DND-41 (cell line): ENCODE measurements around the gene CRYBG1.

Source experiments
- ATAC-seq: fragments of 200-7000 bp; cut with Tn5 transposase; 3 replicates; pipeline ENCODE4 v1.9.1; 2021; ENCODE audit warnings: low read depth; ENCODE audit not compliant: insufficient read depth
- DNase-seq: peaks from one replicate; pipeline ENCODE4 v3.0.0-alpha.2; 2020
- H2AFZ ChIP-seq: 2 replicates; pipeline ENCODE4 v1.6.0; 2012; ENCODE audit warnings: low read depth, low read length
- H3K27ac ChIP-seq: 2 replicates; pipeline ENCODE4 v1.5.1; 2012; ENCODE audit warnings: low read length, inconsistent platforms
- H3K27me3 ChIP-seq: fragments of 200-600 bp; sonication (generic); 2 replicates; pipeline ENCODE4 v1.6.0; 2012; ENCODE audit warnings: low read length, mild to moderate bottlenecking, inconsistent platforms; ENCODE audit not compliant: insufficient read depth, poor library complexity
- H3K36me3 ChIP-seq: 2 replicates; pipeline ENCODE4 v1.5.1; 2012; ENCODE audit warnings: low read length, inconsistent platforms; ENCODE audit not compliant: insufficient read depth
- H3K4me1 ChIP-seq: 2 replicates; pipeline ENCODE4 v1.5.1; 2012; ENCODE audit warnings: mild to moderate bottlenecking, low read length; ENCODE audit not compliant: insufficient read depth
- H3K4me2 ChIP-seq: 2 replicates; pipeline ENCODE4 v1.6.0; 2012; ENCODE audit warnings: mild to moderate bottlenecking, moderate library complexity, low read length, inconsistent platforms; ENCODE audit not compliant: insufficient read depth
- H3K4me3 ChIP-seq, 2 experiments: fragments of 200-600 bp in 1 of 2; shearing (Covaris generic) in 1 of 2; 2 replicates each; pipeline ENCODE4 v1.5.1; 2012 to 2016; ENCODE audit warnings: inconsistent platforms in 2 of 2, low read length in 2 of 2, mild to moderate bottlenecking in 2 of 2, low read depth in 1 of 2, moderate library complexity in 1 of 2
- H3K79me2 ChIP-seq: 2 replicates; pipeline ENCODE4 v1.6.0; 2012; ENCODE audit warnings: low read length, inconsistent platforms; ENCODE audit not compliant: insufficient read depth
- H3K9ac ChIP-seq: 2 replicates; pipeline ENCODE4 v1.6.0; 2012; ENCODE audit warnings: low read depth, mild to moderate bottlenecking, inconsistent platforms, low read length, moderate library complexity
- H3K9me3 ChIP-seq: 2 replicates; pipeline ENCODE4 v1.5.1; 2012; ENCODE audit warnings: low read length, moderate library complexity, mild to moderate bottlenecking, inconsistent platforms; ENCODE audit not compliant: insufficient read depth, severe bottlenecking
- H4K20me1 ChIP-seq: 2 replicates; pipeline ENCODE4 v1.6.0; 2012; ENCODE audit warnings: low read length; ENCODE audit not compliant: insufficient read depth
- CTCF ChIP-seq: IDR thresholded peaks from 2 replicates; pipeline ENCODE4 v1.5.1; 2012; ENCODE audit warnings: borderline replicate concordance, low read length, moderate library complexity, mild to moderate bottlenecking; ENCODE audit not compliant: poor library complexity, severe bottlenecking; ENCODE audit errors: extremely low read depth
- EZH2 ChIP-seq: IDR thresholded peaks from 3 replicates; pipeline ENCODE4 v1.6.1; 2012; ENCODE audit warnings: borderline replicate concordance, low read depth, mild to moderate bottlenecking, moderate library complexity, low read length, inconsistent platforms; ENCODE audit not compliant: severe bottlenecking

The CRYBG1 gene

GRCh38 chr6:106466211-106466610 is 105.7 kb downstream of the CRYBG1 start:
- Histone ChIP-seq H3K4me1 (no peaks in the 10 kb centered on the region), H3K79me2 (no peaks in the 10 kb centered on the region), H3K27me3 (peaks cover 18% of the 10 kb centered on the region), H3K9ac (no peak overlapping the region), H4K20me1 (no peaks in the 10 kb centered on the region), H3K27ac (no peak overlapping the region), H3K4me2 (no peak overlapping the region), H3K36me3 (no peaks in the 10 kb centered on the region), H3K9me3 (no peaks in the 10 kb centered on the region), H3K4me3 (no peak overlapping the region), H2AFZ (no peak overlapping the region)
- ATAC-seq: no peak
- DNase-seq: no peak
- TF ChIP-seq CTCF (no peak), EZH2 (no peak)

GRCh38 chr6:106468935-106469334 is 108.4 kb downstream of the CRYBG1 start:
- H3K4me1 ChIP-seq: no peaks in the 10 kb centered on the region
- H2AFZ ChIP-seq: no peak overlapping the region
- H4K20me1 ChIP-seq: no peaks in the 10 kb centered on the region
- TF ChIP-seq CTCF (no peak), EZH2 (no peak)
- ATAC-seq (no peak), DNase-seq (no peak)
- H3K36me3 ChIP-seq: no peaks in the 10 kb centered on the region
- no peaks in the 10 kb centered on the region for H3K79me2 ChIP-seq
- H3K27me3 ChIP-seq: peaks cover 20% of the 10 kb centered on the region
- no peak overlapping the region for H3K27ac ChIP-seq
- H3K4me2 ChIP-seq: no peak overlapping the region
- no peak overlapping the region for H3K9ac ChIP-seq
- H3K9me3 ChIP-seq: no peaks in the 10 kb centered on the region
- no peak overlapping the region for H3K4me3 ChIP-seq

- Histone ChIP-seq H3K4me2 (no peak overlapping the region), H3K27me3 (peaks cover 22% of the 10 kb centered on the region), H3K4me3 (no peak overlapping the region), H3K27ac (no peak overlapping the region), H3K4me1 (no peaks in the 10 kb centered on the region), H3K36me3 (no peaks in the 10 kb centered on the region), H3K9ac (no peak overlapping the region), H3K79me2 (no peaks in the 10 kb centered on the region), H3K9me3 (no peaks in the 10 kb centered on the region), H2AFZ (no peak overlapping the region), H4K20me1 (no peaks in the 10 kb centered on the region)
- no peak for ATAC-seq
- TF ChIP-seq CTCF (no peak), EZH2 (no peak)
- DNase-seq: no peak
Measured at GRCh38 chr6:106469882-106470281, 109.4 kb downstream of the CRYBG1 start.

- DNase-seq (no peak), ATAC-seq (no peak)
- H3K9me3 ChIP-seq: no peaks in the 10 kb centered on the region
- no peaks in the 10 kb centered on the region for H3K36me3 ChIP-seq
- H3K79me2 ChIP-seq: no peaks in the 10 kb centered on the region
- no peak overlapping the region for H3K4me2 ChIP-seq
- H3K4me1 ChIP-seq: no peaks in the 10 kb centered on the region
- peaks cover 20% of the 10 kb centered on the region for H3K27me3 ChIP-seq
- no peak for TF ChIP-seq CTCF
- no peak for TF ChIP-seq EZH2
- H3K4me3 ChIP-seq: no peak overlapping the region
- H2AFZ ChIP-seq: no peak overlapping the region
- no peak overlapping the region for H3K27ac ChIP-seq
- H4K20me1 ChIP-seq: no peaks in the 10 kb centered on the region
- H3K9ac ChIP-seq: no peak overlapping the region
Measured at GRCh38 chr6:106470316-106470715, 109.8 kb downstream of the CRYBG1 start.
